Hematopoietic multipotent progenitor cell (in vitro differentiated cells): ENCODE results near the gene CUL4A. TPM values are rescaled to one million over a fixed set of nuclear protein-coding genes. Genes with fewer than 3 reads are reported as not detected.
"Not testable (repeated sequence)": the region's sequence is repeated elsewhere in the genome, so short reads cannot be mapped to it uniquely, and the experiment has no call there.

Experiments
- DNase-seq, 3 donors: peaks; one replicate each; pipeline ENCODE4 v3.0.0-alpha.2; 2011 to 2015; ENCODE audit warnings: low read depth in 2 of 3, low spot score in 2 of 3
- total RNA-seq: library from RNA; depleted of rRNA; stranded (reverse); fragments of >200 nt; gene quantifications from one replicate; pipeline ENCODE4 v1.2.3, GENCODE V29; 2012

CUL4A gene
- total RNA-seq, 1 donor, result 93.4 TPM

- peak in 2 of 3 donors; percentile 54 to 69 for DNase-seq
These were observed 66.0 kb downstream of the CUL4A start for GRCh38 chr13:113275387-113275786.

DNA sequence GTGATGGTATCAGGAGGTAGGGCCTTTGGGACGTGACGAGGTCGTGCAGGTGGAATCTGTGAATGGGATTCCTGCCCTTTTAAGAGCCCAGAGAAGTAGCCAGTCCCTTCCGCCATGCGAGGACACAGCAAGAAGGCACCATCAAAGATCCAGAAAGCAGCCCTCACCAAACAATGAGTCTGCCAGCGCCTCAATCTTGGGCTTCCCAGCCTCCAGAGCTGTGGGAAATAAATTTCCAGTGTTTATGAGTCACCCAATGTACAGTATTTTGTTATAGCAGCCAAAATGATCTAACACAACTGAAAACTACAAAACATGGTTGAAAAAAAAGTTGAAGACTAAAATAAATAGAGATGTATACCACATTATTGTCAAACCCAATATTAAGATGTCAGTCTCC, 70.7 kb downstream of the CUL4A start:
- no peak for DNase-seq

- no peak for DNase-seq
These were observed 74.5 kb downstream of the CUL4A start for GRCh38 chr13:113283904-113284303.

- no peak for DNase-seq
These were observed 79.5 kb downstream of the CUL4A start for GRCh38 chr13:113288880-113289279.

DNA sequence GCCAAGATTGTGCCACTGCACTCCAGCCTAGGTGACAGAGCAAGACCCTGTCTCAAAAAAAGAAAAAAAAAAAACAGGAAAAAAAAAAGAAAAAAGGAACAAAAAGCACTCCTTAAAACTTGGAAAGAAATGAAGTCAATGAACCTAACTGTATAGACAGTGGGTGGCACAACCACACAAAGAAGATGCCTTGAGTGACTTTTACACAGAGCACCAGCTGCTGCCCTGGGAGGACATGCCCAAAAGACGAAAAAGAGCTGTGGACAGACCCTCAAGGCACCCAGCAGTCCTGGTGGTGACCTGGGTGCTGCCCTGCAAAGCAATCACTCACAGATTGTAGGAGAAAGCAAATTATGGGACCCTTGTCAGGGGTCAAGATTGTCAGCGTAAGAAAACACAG, 81.7 kb downstream of the CUL4A start:
- DNase-seq, result no peak

DNA sequence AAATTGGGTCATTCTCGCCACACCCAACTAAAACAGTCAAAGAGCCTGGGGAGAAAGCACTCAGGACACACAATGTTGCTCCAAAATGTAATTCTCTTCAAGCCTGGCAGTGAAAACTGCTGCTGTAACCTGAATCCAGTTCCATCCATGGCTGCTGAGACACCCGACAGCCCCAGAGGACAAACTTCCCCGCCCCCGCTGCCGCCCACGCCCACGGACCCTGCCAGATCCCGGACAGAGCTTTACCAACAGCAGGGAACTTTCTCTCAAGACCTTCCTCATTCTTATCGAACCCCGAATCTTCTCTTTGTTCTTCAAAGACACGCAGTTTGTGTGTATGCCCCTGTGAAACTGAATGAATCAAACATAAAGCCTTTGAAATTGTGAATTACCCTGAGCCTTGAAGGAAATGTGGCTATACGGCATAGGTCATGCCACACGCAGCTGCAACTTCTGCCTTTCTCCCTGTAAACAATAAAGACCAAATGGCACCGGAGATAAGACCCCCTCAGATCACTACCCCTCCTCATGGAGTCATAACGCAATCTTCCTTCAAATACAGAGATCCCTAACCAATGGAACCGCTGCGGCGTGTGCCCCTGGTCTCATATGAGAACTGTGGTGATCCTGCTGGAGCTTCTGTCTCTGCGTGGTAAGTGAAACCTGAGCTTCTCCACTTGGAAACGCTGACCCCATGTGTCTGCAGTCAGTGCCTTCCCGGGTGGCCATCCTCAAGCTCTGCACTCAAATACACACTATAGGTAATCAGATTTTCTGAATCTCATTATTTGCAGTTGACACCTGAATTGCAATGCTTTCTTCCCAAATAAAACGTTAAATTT, 82.8 kb downstream of the CUL4A start:
- peak in 2 of 3 donors; percentile 30 to 57 for DNase-seq

GRCh38 chr13:113293686-113294085, 84.3 kb downstream of the CUL4A start:
- DNase-seq, result no peak

DNA sequence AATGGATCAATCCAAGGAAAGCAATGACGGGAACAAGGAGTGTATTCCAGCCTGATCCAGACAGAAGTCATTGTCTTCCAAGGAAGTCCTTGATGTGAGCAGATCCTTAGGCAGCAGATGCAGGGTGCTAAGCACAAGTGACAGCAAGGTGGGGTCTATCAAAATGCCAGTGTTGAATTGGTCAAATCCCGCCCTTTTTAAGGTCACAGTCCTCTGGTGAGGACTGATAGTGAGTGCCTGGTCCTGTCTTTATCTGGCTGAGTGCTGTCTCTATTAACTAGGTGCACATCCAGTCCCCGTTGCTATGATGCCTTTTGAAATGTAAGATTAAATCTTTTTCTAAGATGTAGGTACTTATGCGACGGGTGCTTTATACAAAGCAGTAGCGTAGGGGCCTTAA, 86.4 kb downstream of the CUL4A start:
- no peak for DNase-seq

- peak; percentile 97 to 100 (median 98) for DNase-seq
These were observed 87.5 kb downstream of the CUL4A start, which contains the start of gene LAMP1 for GRCh38 chr13:113296823-113297369. TSS of gene LAMP1 (plus strand) at chr13:113297239. CDS start at chr13:113297435, 196 bp downstream.

DNA sequence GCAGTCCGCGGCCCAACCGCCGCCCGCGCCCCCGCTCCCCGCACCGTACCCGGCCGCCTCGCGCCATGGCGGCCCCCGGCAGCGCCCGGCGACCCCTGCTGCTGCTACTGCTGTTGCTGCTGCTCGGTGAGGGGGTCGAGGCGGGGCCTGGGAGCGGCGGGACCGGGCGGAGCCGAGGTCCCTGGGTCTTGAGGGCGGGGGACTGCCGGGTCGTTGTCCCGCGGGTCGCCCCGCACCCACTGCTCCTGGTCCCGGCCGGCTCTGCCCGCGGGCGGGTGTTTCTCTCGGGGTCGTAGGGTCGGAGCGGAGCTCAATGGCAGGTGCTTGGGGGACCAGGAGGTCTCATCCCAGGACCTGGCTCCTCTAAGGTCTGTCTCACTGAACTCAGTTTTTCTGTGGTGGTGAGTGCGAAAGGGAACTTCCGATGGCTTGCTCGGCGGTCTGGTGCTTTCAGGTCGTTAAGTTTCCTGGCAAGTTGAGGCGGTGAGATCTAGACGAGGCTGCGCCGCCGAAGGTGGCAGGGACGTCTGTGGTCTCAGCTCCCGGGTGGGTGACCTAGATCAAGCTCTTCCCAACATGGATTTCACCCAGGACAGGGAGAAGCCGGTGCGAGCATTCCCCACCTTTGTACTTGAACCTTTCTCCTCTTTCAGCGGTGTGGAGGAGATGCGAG, 88.1 kb downstream of the CUL4A start:
- peak; percentile 30 to 73 (median 54) for DNase-seq

DNA sequence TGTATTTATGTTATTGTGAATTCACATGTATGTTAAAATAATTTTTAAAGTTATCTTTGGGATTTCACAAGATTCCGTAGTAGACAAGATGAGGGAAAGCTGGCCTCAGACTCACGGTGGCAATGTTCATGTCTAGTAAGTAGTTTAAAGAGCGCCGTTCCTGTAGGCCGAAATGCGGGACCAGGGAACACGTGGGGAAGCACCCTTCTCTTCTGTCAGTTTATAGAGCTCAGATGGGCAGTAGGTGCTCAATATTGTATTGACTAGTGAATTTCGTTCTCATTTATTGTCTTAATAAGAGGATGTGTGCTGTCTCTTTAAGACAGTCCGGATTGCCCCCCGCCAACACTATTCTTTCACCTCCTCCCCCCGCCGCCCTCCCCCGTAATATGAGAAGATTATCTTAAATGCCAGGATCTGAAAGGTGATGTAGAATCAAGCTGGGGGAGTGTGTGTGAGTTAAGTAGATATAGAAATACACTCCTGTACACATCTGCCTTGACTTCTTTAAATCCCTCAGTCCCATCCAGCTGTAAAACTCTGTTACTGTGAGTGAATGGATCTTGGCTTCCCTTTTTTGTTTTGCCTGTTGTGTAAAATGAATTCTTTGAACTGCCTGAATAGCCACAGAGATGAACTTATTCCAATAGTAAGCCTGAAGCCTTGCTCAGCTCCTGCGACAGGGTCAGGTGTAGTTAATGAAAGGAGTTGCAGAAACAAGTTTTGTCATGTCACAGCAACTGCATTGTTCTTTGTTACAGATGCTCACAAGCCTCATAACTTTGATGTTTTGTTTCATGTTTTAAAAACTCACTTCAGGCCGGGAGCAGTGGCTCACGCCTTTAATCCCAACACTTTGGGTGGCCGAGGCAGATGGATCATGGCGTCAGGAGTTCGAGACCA, 88.9 kb downstream of the CUL4A start:
- peak in 1 of 3 donors; percentile 6 for DNase-seq

DNA sequence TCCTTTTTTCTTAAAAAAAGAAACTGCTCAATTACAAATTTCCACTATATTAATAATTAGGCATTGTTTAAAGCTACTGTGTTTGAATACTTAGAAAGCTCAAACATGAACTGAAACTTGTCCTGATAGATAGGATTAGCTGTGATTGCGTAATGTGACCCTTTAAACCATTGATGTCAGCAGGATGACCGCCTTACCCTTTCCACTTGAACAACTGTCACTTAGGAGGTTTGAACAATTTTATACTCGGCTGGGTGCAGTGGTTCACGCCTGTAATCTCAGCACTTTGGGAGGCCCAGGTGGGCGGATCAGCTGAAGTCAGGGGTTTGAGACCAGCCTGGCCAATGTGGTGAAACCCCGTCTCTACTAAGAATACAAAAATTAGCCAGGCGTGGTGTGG, 90.5 kb downstream of the CUL4A start:
- DNase-seq, result no peak

DNA sequence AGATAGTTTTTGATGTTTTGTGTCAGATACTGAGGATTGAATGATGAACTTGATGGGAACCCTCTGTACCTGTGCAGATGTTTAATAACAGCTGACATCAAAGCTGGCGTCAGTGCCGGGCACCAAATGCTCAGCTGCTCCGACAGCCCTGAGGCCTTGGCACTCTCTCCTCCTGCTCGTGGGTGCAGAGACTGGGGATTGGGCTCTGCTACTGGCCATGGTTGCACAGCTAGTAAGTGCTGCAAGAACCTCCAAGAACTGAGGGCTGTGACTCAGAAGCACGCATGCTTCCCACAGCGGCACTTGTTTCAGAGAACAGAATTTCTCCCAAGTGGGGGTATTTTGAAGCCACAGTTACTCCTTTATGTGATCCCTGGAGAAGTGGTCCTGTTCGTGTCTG, 93.6 kb downstream of the CUL4A start:
- no peak for DNase-seq

DNA sequence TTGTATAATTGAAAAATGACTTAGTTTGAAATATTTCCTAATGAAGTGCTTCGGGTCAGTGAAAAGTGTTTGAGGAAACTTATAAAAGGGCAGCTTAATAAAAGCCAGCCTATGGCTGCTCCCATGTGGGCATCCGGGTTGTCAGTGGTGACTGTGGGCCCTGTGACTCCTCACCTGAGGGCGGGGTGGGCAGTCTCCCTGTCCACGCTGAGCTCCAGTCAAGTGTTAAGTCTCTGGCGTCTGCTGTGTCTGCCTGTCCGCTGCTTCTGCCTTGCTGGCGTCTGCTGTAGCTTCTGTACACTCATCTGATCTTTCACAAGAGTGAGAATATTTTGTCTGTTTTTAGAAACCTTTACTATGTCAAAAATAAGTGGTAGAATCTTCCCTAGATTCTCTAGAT, 94.7 kb downstream of the CUL4A start:
- DNase-seq, result no peak

- DNase-seq, result no peak
These were observed 95.8 kb downstream of the CUL4A start for GRCh38 chr13:113305208-113305607.

GRCh38 chr13:113307491-113307890, 98.1 kb downstream of the CUL4A start:
- DNase-seq, result no peak

DNA sequence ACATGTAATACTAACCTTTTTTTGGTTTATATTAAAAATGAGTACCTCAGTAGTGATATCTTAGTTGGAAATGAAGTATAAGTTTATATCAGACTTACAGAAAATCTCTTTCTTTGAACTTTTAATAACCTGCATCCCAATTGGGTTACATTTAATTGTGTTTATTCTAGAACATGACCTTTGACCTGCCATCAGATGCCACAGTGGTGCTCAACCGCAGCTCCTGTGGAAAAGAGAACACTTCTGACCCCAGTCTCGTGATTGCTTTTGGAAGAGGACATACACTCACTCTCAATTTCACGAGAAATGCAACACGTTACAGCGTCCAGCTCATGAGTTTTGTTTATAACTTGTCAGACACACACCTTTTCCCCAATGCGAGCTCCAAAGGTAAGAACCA, 100.1 kb downstream of the CUL4A start:
- no peak for DNase-seq

- not testable (repeated sequence) for DNase-seq
These were observed 104.7 kb downstream of the CUL4A start for GRCh38 chr13:113314112-113314511.

- DNase-seq, result not testable (repeated sequence)
These were observed 105.6 kb downstream of the CUL4A start for GRCh38 chr13:113314895-113315470.

- DNase-seq, result no peak
These were observed 106.6 kb downstream of the CUL4A start for GRCh38 chr13:113315992-113316391.
